ENCODE data around the gene DHRS12. TPM values are rescaled to one million over a fixed set of nuclear protein-coding genes. Genes with fewer than 3 reads are reported as not detected.

DHRS12 gene
- total RNA-seq, 1 donor from 2014 or later: 3.3 TPM

- Mint-ChIP-seq H3K4me1 (ENCODE audit: low read depth) (peaks cover 23% of the 10 kb centered on the region), H3K4me3 (no peak overlapping the region), H3K27ac (no peak overlapping the region), H3K36me3 (ENCODE audit: low read depth) (no peaks in the 10 kb centered on the region), H3K9me3 (no peaks in the 10 kb centered on the region), H3K27me3 (ENCODE audit: insufficient read depth) (no peaks in the 10 kb centered on the region)
- intact Hi-C loops (cut with micrococcal nuclease): no loop called here
- no peak for DNase-seq (ENCODE audit: low spot score)
Measured at GRCh38 chr13:51838240-51838846, 34.4 kb upstream of the DHRS12 start.

GRCh38 chr13:51837016-51837415 lies 33.1 kb upstream of the DHRS12 start:
- peaks cover 31% of the 10 kb centered on the region for H3K4me1 Mint-ChIP-seq (ENCODE audit: low read depth)
- peaks cover 4% of the 10 kb centered on the region for H3K27me3 Mint-ChIP-seq (ENCODE audit: insufficient read depth)
- no peak overlapping the region for H3K27ac Mint-ChIP-seq
- no peaks in the 10 kb centered on the region for H3K9me3 Mint-ChIP-seq
- intact Hi-C loops (cut with micrococcal nuclease): no loop called here
- H3K4me3 Mint-ChIP-seq: no peak overlapping the region
- no peaks in the 10 kb centered on the region for H3K36me3 Mint-ChIP-seq (ENCODE audit: low read depth)
- no peak for DNase-seq (ENCODE audit: low spot score)

GRCh38 chr13:51834581-51835171 lies 30.7 kb upstream of the DHRS12 start:
- Mint-ChIP-seq H3K27me3 (ENCODE audit: insufficient read depth) (peaks cover 4% of the 10 kb centered on the region), H3K27ac (no peak overlapping the region), H3K4me3 (no peak overlapping the region), H3K36me3 (ENCODE audit: low read depth) (no peaks in the 10 kb centered on the region), H3K9me3 (no peaks in the 10 kb centered on the region), H3K4me1 (ENCODE audit: low read depth) (peaks cover 37% of the 10 kb centered on the region)
- intact Hi-C loops (cut with micrococcal nuclease): no loop called here
- no peak for DNase-seq (ENCODE audit: low spot score)

GRCh38 chr13:51833980-51834379 lies 30.0 kb upstream of the DHRS12 start:
- peaks cover 37% of the 10 kb centered on the region for H3K4me1 Mint-ChIP-seq (ENCODE audit: low read depth)
- no peak overlapping the region for H3K4me3 Mint-ChIP-seq
- intact Hi-C loops (cut with micrococcal nuclease): no loop called here

GRCh38 chr13:51832471-51833152 lies 28.6 kb upstream of the DHRS12 start:
- H3K27me3 Mint-ChIP-seq (ENCODE audit: insufficient read depth): peaks cover 8% of the 10 kb centered on the region
- H3K4me1 Mint-ChIP-seq (ENCODE audit: low read depth): peaks cover 38% of the 10 kb centered on the region
- H3K9me3 Mint-ChIP-seq: no peaks in the 10 kb centered on the region
- H3K27ac Mint-ChIP-seq: no peak overlapping the region
- intact Hi-C loops (cut with micrococcal nuclease): loop anchor here (1.0 kb wide), 2 partner anchors 17 to 397 kb away; no protein-coding TSS in a partner anchor
- H3K36me3 Mint-ChIP-seq (ENCODE audit: low read depth): no peaks in the 10 kb centered on the region
- no peak for DNase-seq (ENCODE audit: low spot score)
- no peak overlapping the region for H3K4me3 Mint-ChIP-seq

More at GRCh38 chr13:51833980-51834379, 30.0 kb upstream of the DHRS12 start:
- no peak for DNase-seq (ENCODE audit: low spot score)
- H3K36me3 Mint-ChIP-seq (ENCODE audit: low read depth): no peaks in the 10 kb centered on the region
- no peak overlapping the region for H3K27ac Mint-ChIP-seq
- H3K9me3 Mint-ChIP-seq: no peaks in the 10 kb centered on the region
- peaks cover 4% of the 10 kb centered on the region for H3K27me3 Mint-ChIP-seq (ENCODE audit: insufficient read depth)

GRCh38 chr13:51831519-51831918 lies 27.6 kb upstream of the DHRS12 start:
- no peaks in the 10 kb centered on the region for H3K9me3 Mint-ChIP-seq
- peaks cover 8% of the 10 kb centered on the region for H3K27me3 Mint-ChIP-seq (ENCODE audit: insufficient read depth)
- peaks cover 38% of the 10 kb centered on the region for H3K4me1 Mint-ChIP-seq (ENCODE audit: low read depth)
- intact Hi-C loops (cut with micrococcal nuclease): no loop called here
- no peaks in the 10 kb centered on the region for H3K36me3 Mint-ChIP-seq (ENCODE audit: low read depth)
- H3K4me3 Mint-ChIP-seq: no peak overlapping the region
- H3K27ac Mint-ChIP-seq: no peak overlapping the region
- DNase-seq (ENCODE audit: low spot score): no peak

- no peak overlapping the region for H3K4me3 Mint-ChIP-seq
- H3K9me3 Mint-ChIP-seq: no peaks in the 10 kb centered on the region
- intact Hi-C loops (cut with micrococcal nuclease): loop anchor here (5.0 kb wide), 1 partner anchor 78 kb away; no protein-coding TSS in a partner anchor
- peaks cover 56% of the 10 kb centered on the region for H3K4me1 Mint-ChIP-seq (ENCODE audit: low read depth)
- H3K27ac Mint-ChIP-seq: no peak overlapping the region
- H3K36me3 Mint-ChIP-seq (ENCODE audit: low read depth): no peaks in the 10 kb centered on the region
- DNase-seq (ENCODE audit: low spot score): no peak
- peaks cover 8% of the 10 kb centered on the region for H3K27me3 Mint-ChIP-seq (ENCODE audit: insufficient read depth)
Measured at GRCh38 chr13:51829568-51829899, 25.6 kb upstream of the DHRS12 start.

- Mint-ChIP-seq H3K4me1 (ENCODE audit: low read depth) (peaks cover 62% of the 10 kb centered on the region), H3K27ac (no peak overlapping the region), H3K36me3 (ENCODE audit: low read depth) (no peaks in the 10 kb centered on the region), H3K4me3 (no peak overlapping the region), H3K9me3 (no peaks in the 10 kb centered on the region), H3K27me3 (ENCODE audit: insufficient read depth) (peaks cover 8% of the 10 kb centered on the region)
- no peak for DNase-seq (ENCODE audit: low spot score)
- intact Hi-C loops (cut with micrococcal nuclease): loop anchor here (5.0 kb wide), 1 partner anchor 78 kb away; no protein-coding TSS in a partner anchor
Measured at GRCh38 chr13:51828730-51829567, 25.0 kb upstream of the DHRS12 start.

- peaks cover 71% of the 10 kb centered on the region for H3K4me1 Mint-ChIP-seq (ENCODE audit: low read depth)
- no peak for DNase-seq (ENCODE audit: low spot score)
- peaks cover 4% of the 10 kb centered on the region for H3K27me3 Mint-ChIP-seq (ENCODE audit: insufficient read depth)
- intact Hi-C loops (cut with micrococcal nuclease): loop anchor here (5.0 kb wide), 1 partner anchor 80 kb away; no protein-coding TSS in a partner anchor
- peak overlapping the region; percentile 2 for H3K4me3 Mint-ChIP-seq
- H3K9me3 Mint-ChIP-seq: no peaks in the 10 kb centered on the region
- H3K36me3 Mint-ChIP-seq (ENCODE audit: low read depth): no peaks in the 10 kb centered on the region
- no peak overlapping the region for H3K27ac Mint-ChIP-seq
Measured at GRCh38 chr13:51827254-51827653, 23.3 kb upstream of the DHRS12 start.

- intact Hi-C loops (cut with micrococcal nuclease): loop anchor here (5.0 kb wide), 1 partner anchor 81 kb away; no protein-coding TSS in a partner anchor
- Mint-ChIP-seq H3K4me3 (no peak overlapping the region), H3K27ac (no peak overlapping the region), H3K27me3 (ENCODE audit: insufficient read depth) (peaks cover 4% of the 10 kb centered on the region), H3K9me3 (no peaks in the 10 kb centered on the region), H3K36me3 (ENCODE audit: low read depth) (no peaks in the 10 kb centered on the region), H3K4me1 (ENCODE audit: low read depth) (peaks cover 71% of the 10 kb centered on the region)
- no peak for DNase-seq (ENCODE audit: low spot score)
Measured at GRCh38 chr13:51826606-51827005, 22.6 kb upstream of the DHRS12 start.

- intact Hi-C loops (cut with micrococcal nuclease): loop anchor here (1.0 to 5.0 kb wide), 3 partner anchors 10 to 82 kb away; no protein-coding TSS in a partner anchor
- peak overlapping the region; percentile 71 for H3K27ac Mint-ChIP-seq
- peak overlapping the region; percentile 8 for H3K4me3 Mint-ChIP-seq
- H3K4me1 Mint-ChIP-seq (ENCODE audit: low read depth): peaks cover 78% of the 10 kb centered on the region
- H3K9me3 Mint-ChIP-seq: no peaks in the 10 kb centered on the region
- DNase-seq (ENCODE audit: low spot score): no peak
- no peaks in the 10 kb centered on the region for H3K36me3 Mint-ChIP-seq (ENCODE audit: low read depth)
- H3K27me3 Mint-ChIP-seq (ENCODE audit: insufficient read depth): peaks cover 4% of the 10 kb centered on the region
Measured at GRCh38 chr13:51825681-51826254, 21.8 kb upstream of the DHRS12 start.

GRCh38 chr13:51825165-51825592 lies 21.2 kb upstream of the DHRS12 start:
- peak overlapping the region; percentile 8 for H3K4me3 Mint-ChIP-seq
- H3K36me3 Mint-ChIP-seq (ENCODE audit: low read depth): no peaks in the 10 kb centered on the region
- peaks cover 4% of the 10 kb centered on the region for H3K27me3 Mint-ChIP-seq (ENCODE audit: insufficient read depth)
- no peak for DNase-seq (ENCODE audit: low spot score)
- H3K27ac Mint-ChIP-seq: peak overlapping the region; percentile 71
- no peaks in the 10 kb centered on the region for H3K9me3 Mint-ChIP-seq
- intact Hi-C loops (cut with micrococcal nuclease): loop anchor here (1.0 to 5.0 kb wide), 3 partner anchors 10 to 82 kb away; no protein-coding TSS in a partner anchor
- H3K4me1 Mint-ChIP-seq (ENCODE audit: low read depth): peaks cover 84% of the 10 kb centered on the region
